Ureter (tissue), 1 donor: ENCODE data around the gene ATRX. TPM values are rescaled to one million over a fixed set of nuclear protein-coding genes. Genes with fewer than 3 reads are reported as not detected.
"Not testable (repeated sequence)": the region's sequence is repeated elsewhere in the genome, so short reads cannot be mapped to it uniquely, and the experiment has no call there.

Experiments used
- DNase-seq: peaks from one replicate; pipeline ENCODE4 v3.0.0-alpha.2; 2020; ENCODE audit warnings: low spot score
- total RNA-seq: library from RNA; stranded (reverse); gene quantifications from one replicate; pipeline ENCODE4 v1.2.4, GENCODE V29; 2023
- donor health status: DM: yes; HTN: yes; CAD: no.

Gene ATRX
- total RNA-seq, 1 donor from 2014 or later, result 105 TPM

DNA sequence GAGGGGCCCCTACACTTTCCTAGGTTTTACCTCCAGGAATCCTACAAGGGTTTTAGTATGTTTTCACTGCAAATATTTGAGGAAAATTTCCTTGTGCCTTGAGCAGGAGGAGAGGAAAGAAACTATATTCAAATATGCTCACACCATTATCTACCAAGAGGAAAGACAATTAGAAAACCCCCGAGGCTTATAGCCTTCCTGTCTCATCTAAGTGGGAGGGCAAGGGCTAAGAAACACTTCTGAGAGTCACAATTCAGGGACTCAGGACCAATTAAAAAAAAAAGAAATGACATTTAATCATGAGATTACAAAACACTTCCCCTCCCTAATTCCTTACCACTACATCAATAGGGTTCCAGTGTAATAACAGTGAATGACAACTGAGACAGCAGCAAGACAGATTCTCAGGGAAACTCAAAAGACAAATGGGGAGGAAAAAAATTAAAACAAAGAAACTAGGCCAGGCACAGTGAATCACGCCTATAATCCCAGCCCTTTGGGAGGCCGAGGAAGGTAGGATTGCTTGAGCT, 45.6 kb downstream of the ATRX start:
- no peak for DNase-seq

DNA sequence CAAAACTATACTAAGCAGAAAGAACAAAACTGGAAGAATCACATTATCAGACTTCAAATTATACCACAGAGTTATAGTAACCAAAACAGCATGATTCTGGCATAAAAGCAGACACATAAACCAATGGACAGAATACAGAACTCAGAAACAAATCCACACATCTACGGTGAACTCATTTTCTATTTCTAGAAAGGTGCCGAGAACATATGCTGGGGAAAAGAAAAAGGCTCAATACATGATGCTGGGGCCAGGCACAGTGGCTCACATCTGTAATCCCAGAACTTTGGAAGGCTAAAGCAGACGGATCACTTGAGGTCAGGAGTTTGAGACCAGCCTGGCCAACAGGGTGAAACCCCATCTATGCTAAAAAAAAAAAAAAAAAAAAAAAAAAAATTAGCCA, 52.7 kb downstream of the ATRX start:
- DNase-seq, result no peak

DNA sequence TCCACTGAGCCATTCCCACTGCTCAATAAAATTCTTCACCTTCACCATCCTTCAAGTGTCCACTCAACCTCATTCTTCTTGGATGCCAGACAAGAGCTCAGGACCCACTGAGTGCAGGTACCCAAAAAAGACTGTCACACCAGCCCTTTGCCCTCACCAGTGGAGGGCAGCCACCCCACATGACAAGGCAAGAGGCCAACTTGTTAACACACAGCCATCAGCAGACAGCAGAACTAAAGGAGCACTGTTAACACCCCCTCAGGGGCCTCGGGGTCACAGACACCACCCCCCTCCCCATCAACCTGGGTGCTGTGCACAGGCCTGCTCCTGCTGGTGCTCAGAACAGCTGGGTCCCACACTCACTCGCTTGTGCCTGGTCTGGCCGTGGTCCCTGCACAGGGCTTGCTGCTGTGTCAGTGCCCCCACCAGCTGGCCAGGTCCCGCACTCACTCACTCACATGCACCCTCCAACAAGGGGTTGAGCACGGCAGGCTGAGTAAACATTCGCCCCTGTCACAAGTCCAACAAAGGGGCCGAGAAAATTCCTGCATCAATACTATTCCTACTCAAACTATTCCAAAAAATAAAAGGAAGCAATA, 54.1 kb downstream of the ATRX start:
- no peak for DNase-seq

DNA sequence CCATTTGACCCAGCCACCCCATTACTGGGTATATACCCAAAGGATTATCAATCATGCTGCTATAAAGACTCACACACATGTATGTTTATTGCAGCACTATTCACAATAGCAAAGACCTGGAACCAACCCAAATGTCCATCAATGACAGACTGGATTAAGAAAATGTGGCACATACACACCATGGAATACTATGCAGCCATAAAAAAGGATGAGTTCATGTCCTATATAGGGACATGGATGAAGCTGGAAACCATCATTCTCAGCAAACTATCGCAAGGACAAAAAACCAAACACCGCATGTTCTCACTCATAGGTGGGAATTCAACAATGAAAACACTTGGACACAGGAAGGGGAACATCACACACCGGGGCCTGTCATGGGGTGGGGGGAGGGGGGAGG, 59.9 kb downstream of the ATRX start:
- not testable (repeated sequence) for DNase-seq

DNA sequence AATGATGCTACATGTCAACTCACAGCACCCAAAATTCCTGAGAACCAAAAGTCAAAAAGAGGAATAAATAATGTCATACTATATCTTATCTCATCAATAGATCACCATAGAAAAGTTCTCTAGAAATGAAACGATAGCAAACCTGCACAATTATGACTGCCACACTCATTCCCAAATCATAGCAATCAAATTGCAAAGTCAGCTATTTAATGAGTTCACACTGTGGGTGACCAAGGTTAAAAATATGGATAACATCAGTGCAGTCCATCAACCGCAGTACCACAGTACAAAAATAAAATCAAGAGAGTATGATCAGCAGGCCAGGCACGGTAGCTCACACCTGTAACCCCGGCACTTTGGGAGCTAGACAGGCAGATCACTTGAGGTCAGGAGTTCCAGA, 62.3 kb downstream of the ATRX start:
- no peak for DNase-seq

DNA sequence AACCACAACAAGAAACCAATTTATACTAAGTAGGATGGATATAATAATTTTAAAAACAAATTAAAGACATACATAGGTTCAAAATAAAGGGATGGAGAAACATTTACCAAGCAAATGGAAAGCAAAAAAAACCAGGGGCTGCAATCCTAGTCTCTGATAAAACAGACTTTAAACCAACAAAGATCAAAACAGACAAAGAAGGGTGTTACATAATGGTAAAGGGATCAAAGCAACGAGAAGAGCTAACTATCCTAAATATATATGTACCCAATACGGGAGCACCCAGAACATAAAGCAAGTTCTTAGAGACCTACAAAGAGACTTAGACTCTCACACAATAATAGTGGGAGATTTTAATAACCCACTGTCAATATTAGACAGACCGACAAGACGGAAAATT, 66.6 kb downstream of the ATRX start:
- no peak for DNase-seq

DNA sequence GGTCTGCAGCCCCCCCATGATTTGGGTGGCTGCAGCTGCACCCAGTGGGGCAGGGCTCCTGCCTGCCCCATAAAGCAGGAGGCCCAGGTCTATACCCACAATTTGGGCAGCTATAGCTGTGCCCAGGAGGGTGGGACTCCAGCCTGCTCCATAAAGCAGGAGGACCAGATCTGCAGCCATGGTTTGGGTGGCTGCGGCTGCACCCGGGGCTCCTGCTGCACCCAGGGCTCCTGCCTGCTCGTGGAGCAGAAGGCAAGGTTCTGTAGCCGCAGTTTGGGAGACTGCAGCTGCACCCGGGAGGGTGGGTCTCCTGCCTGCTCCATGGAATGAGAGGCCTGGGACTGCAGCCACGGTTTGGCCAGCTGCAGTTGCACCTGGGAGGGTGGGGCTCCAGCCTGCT, 81.1 kb downstream of the ATRX start:
- DNase-seq, result no peak

DNA sequence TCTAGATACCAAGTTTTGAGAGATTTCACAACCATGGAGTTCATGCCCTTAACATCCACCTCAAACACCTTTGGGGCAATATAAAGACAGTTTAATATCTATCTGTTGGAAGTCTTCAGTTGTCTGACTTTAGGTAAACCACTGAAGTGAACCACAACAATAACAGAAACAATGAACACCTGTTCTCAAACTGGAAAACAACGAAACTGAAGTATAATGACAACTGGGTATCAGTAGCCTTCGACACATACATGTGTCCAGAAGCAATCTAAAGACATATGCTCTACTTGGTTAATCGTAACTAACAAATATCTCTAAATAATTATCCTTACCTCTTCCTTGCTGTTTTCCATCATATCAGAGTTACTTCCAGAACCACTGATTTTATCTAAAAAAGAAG, 87.8 kb downstream of the ATRX start:
- DNase-seq, result no peak

DNA sequence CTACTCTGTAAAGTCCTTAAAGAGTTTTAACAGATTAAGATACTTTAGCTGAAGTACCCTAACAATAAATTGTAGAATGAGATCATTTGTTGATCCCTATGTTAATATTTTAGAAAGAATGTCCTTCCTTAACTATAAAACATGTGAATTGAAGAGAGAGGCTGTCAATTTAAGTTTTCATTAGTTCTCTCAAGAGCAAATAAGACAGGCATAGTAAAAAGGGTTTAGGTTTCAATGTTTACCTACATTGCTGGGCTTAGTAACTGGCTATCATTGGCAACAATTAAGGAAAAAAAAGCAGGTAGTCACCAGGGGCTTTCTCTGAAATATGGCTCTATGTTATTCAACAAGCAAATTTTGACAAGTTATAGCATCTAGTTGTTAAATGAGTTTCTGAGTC, 91.5 kb downstream of the ATRX start:
- DNase-seq, result no peak

DNA sequence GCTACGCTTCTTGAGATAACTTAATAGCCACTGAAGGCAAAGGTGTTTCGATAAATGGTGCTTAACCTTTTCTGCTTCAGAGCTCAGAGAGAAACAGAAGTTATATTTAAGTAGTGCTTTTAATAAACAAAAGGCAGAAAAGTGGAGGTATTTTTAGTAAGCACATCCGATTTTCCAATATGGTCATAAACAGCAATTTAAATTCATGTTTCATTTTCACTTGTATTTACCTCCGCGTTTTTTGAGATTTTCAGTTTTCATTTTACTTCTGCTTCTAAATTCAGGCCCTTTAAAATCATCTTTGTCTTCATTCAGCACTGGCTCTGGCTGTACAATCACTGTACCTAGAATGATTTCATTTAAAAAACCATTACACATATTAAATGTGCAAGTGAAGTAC, 92.4 kb downstream of the ATRX start:
- DNase-seq, result no peak

DNA sequence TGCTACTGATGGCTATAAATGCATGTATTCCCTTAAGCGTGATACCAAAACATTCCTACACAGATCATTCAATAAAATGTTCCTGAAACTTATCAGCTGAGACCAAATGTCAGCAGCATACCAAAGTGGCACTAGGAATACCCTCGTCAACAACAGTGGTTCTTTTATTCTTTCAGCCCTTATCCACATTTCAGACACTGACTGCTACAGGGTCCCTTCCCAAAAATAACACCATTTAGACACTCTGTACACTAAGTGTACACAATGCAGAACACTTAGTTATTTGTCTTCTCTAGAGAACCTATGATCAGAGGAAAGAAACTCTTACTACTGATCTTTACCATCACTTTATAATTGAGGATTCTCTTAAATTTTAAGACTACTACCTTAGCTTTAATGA, 94.1 kb downstream of the ATRX start:
- no peak for DNase-seq

DNA sequence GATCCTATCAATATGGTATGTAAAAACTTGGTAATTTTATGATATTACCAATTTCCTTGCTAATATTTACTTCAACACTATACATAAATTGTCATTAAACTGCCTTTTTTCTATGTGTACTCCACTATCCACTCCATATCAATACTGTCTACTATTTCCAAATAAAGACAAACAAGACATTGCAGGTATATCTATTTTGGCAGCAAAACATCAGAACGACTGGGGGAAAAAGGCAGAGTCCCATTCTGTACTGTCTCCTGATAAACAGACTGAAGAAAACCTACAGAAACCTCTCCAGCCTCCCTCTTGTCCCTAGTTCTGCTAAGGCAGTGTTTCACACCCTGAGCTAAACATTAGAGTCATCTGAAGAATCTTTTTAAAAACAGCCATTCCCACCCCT, 96.6 kb downstream of the ATRX start:
- DNase-seq, result no peak

DNA sequence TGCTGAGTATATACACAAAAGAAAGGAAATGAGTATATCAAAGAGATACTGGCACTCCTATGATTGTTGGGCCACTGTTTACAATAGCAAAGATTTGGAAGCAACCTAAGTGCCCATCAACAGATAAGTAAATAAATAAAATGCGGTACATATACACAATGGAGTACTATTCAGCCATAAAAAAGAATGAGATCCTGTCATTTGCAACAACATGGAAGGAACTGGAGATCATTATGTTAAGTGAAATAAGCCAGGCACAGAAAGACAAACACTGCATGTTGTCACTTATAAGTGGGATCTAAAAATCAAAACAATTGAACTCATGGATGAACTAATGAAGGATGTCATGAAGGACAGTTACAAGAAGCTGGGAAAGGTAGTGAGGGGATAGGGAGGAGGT, 100.3 kb downstream of the ATRX start:
- DNase-seq, result not testable (repeated sequence)

DNA sequence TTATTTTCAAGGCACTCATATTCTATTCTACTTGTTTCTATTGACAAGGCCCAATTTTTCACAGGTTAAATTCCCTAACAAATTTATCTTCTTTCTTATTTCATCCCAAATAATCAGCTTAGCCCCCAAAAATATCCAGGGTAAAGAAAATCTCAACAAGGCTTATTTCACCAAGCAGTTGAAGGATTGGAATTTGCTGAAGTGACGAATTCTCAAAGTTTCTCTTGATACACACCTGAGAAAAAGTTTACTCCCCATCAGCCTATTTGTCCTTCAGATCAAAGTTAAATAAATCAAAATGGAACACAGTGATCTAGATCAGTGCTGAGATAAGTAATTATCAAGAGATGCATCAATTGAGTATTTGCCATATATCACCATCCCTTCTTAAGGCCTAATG, 106.9 kb downstream of the ATRX start:
- DNase-seq, result no peak

DNA sequence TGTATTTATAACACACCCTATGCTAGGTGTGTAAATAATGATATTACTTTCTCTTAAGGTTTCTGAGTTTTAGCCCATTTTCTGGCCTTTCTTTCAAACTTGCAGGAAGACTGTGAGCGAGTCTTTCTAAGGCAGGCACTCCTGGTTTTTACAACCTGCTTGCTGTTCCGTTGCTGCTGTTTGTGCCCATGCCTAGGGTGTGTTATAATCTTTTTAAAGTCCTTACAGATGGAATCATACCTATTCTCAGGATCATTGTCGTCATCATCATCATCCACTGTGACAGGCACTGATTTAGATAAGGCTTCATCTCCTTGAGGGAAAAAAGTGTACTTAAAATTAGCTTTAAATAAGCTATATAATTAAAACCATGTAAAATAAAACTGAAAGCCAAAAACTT, 110.0 kb downstream of the ATRX start:
- no peak for DNase-seq

DNA sequence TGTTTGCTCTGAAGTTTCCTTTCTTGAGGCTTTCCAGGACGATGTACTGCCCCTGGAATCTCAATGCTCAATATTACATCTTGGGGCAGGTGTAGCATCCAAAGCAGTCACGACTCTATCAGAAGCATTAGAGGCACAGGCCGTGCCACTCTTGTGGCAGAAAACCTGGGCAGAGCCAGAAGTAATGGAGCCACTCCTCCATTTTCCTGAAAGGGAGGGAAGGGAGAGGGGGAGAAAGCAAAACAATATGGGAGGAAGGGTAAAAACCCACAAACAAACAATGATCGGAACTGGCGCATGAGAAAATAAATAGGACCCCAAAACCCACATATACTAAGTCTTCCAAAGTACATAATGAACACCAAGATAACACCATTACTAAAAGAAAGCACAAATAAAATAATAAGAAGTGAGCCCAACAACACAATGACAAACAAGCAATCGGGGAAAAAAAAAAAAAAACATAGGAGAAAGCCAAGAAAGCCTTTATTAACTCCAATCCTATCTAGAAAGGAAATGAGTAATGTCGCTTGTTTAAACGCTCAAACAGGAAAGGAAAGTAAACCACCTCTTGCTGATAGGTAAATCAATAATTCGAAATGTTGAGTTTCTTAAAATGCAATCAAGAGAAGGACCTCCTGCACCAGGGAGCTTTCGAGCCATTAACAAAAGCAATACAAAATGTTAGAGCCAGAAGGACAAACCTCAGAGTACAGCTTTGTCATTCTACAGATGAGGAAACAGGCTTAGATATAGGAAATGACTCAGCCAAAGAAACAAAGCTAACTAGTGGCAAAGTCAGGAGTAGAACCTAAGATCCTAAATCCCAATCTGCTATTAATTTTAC, 117.4 kb downstream of the ATRX start:
- no peak for DNase-seq

DNA sequence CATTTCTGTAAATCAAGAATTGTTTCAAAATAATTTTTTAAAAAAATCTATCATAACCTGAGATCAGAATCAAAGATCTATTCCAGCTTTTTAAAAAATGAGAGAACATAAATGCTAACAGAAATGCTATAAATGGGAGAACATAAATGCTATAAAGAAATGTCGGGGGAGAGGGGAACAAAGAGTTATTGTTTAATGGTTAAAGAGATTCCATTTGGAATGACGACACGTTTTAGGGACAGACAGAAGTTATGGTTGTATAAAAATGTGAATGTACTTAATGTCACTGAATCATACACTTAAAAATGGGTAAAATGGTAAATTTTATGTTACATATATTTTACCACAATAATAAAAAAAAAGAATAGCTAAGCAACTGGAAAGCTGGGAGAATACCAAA, 127.1 kb downstream of the ATRX start:
- no peak for DNase-seq

DNA sequence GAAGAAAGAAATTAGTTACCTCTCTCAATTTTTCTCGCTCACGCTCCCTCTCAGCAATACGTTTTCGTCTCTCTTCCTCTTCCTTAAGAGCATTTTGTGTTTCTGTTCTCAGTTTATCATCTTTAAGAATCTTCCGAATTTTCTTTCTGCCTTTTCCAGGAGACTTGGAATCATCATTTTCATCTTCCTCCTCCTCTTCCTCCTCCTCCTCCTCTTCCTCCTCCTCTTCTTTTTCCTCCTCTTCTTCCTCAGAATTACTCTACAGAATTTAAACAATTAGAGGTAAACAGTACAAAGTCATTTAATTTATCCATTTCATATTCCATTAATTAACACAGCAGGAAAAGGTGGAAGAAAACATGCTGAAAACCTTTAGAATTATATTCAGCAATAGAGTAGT, 133.9 kb downstream of the ATRX start:
- no peak for DNase-seq

DNA sequence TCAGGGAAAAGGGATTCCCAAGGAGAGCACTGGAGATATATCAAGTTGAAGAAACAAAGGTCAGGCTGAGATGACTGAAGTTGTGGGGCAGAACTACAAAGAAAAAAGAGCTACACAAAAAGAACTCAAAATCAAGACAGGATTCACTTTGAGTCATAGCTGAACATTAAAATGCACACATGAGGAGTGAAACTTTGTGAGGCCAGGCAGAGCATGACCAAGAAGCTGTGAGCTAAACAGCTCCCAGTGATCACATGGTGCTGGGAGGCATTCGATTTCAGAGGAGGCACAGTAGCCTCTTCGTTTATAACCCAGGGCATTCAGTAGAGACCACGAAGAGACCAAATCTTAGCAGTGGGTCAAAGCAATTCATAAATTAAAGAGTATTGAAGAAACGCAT, 145.3 kb downstream of the ATRX start:
- DNase-seq, result no peak

DNA sequence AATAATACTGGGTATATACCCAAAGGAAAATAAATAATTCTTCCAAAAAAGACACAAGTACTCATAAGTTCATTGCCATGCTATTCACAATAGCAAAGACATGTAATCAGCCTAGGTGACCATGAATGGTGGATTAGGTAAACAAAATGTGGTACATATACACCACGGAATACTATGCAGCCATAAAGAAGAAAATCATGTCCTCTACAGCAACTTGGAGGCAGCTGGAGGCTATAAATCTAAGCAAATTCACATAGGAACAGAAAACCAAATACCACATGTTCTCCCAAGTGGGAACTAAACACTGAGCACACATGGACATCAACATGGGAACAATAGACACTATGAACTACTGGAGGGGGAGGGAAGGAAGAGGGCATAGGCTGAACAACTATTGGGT, 146.2 kb downstream of the ATRX start:
- DNase-seq, result no peak

DNA sequence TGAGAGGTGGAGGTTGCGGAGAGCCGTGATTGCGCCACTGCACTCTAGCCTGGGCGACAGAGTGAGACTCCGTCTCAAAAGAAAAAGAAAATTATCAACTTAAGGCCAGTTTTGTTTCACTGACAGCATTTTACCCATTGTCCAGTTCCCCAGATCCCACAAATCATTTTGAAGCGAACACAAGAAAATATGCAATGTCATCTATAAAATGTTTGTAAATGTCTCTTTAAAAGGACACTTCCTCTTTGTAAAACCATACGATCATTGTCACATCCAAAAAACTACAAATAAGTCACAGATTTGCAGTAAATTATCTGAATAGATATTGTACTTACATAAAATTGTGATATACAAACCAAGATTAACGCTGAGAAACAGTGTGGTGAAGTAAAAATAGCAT, 147.6 kb downstream of the ATRX start:
- no peak for DNase-seq

DNA sequence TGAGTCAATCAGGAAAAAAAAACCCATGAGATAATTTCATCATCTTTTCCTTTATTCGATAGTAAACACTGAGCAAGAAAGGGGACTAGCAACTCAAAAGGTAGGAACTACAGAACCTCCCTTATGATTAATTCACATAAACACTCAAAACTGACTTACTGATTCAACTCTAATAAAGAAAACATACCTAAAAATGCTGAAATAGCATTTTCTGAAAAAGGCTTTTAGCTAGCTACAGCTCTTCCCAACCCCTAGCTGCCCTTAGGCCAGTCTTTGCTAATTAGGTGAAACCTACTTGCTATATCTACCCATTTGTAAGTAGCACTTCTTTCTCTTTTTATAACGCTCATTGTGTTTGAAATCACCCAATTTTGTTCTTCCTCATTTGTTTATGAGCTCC, 150.6 kb downstream of the ATRX start:
- DNase-seq, result no peak

DNA sequence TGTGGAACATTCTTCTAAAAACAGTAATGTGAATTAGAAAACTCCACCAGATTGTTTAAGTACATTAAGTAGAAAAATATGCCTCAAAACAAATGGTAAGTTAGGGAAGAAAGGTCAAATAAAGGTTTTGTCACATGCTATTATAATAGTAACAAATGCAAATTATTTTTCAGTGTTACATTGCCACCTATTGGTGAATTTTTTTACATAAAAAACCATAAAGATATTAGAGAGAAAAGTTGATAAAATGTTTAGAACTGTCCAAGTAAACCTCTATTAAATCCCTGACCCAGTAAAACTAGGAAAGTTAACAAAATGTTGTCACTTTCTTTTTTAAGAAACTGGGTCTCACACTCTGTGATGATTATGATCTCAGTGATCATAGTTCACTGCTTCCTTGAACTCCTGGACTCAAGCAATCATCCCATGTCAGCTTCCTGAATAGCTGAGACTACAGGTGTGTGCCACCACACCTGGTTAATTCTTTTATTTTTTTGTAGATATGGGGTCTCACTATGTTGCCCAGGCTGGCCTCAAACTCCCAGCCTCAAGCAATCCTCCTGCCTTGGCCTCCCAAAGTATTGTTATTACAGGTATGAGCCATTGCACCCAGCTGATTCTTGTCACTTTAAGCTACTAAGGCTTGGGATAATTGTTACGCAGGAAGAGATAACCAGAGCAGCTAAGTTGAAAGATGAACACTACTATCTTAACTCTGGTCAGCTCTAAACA, 157.6 kb downstream of the ATRX start:
- no peak for DNase-seq
